ENCODE data around the gene STK11IP.
A peak's percentile ranks its signal among the peaks of the same experiment; 100 is the strongest.

The STK11IP gene

GRCh38 chr2:219565130-219566080 lies 32.3 kb upstream of the STK11IP start:
- no peak for TF ChIP-seq CTCF (conservative IDR thresholded peaks at IDR 0.05; ENCODE audit: low read length)
- no peak for DNase-seq (ENCODE audit: low read depth)
- no peak overlapping the region for H3K4me3 ChIP-seq (ENCODE audit: low read length)

DNA sequence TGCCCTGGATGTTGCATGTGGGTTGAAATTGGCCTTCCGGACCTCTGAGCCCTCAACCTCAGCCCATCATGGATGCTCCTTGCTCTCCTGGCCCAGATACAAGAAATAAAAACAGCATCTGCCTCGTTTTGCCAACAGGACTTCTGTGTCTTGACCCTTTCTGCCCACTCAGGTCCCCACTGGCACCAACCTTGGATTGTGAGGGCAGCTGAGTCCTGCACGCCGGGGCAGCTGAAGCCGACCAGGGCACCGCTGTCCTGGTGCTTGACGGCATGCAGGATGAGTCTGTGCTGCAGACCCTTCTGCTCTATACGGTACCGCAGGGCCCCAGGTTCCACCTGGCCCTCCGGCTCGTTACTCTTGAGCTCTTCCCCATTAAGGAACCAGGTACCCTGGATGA lies 31.0 kb upstream of the STK11IP start:
- no peak for DNase-seq (ENCODE audit: low read depth)
- H3K4me3 ChIP-seq (ENCODE audit: low read length) = no peak overlapping the region
- no peak for TF ChIP-seq CTCF (conservative IDR thresholded peaks at IDR 0.05; ENCODE audit: low read length)

DNA sequence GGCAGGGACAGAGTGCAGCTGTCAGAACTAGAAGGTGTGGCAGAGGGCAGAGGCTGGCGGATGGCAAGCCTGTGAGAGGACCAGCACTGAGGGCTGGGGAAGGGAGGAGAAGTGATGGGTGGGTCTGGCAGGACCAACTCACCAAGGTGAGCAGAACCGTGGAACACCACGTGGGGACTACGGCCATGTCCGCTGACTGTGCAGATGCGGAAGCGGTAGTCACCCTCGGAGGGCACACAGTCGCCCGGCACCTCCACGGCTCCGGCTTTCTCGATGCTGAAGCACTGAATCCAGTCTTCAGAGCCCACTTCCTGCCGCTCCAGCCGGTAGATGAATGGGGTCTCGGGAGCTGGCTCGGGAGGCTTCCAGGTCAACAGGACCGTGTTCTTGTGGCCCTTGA lies 30.5 kb upstream of the STK11IP start:
- H3K4me3 ChIP-seq (ENCODE audit: low read length) = no peak overlapping the region
- no peak for TF ChIP-seq CTCF (conservative IDR thresholded peaks at IDR 0.05; ENCODE audit: low read length)
- no peak for DNase-seq (ENCODE audit: low read depth)

DNA sequence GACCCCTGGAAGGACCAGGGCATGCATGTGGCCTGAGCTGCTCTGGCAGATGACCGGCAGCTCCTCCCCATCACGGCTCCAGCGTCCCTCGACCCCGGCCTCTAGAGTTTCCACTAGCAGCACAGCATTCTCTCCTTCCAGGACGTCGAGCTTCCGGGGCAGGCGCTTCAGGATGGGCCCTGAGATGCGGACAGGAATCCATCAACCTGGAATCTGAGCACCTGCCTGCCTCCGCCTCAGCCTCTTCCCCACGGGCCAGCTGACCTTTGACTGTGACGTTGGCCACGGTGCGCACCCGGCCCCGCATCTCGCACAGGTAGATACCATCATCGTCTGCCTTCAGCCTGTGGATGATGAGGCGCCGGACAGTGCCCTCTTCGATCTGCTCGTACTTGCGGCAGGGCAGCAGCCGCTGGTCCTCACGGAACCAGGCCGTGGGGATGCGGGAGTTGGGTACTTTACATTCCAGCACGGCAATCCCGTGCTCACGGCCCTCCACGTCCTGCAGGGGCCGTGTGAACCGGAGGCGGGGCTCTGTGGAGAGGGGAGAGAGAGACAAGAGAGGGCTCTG lies 29.8 kb upstream of the STK11IP start:
- no peak for DNase-seq (ENCODE audit: low read depth)

DNA sequence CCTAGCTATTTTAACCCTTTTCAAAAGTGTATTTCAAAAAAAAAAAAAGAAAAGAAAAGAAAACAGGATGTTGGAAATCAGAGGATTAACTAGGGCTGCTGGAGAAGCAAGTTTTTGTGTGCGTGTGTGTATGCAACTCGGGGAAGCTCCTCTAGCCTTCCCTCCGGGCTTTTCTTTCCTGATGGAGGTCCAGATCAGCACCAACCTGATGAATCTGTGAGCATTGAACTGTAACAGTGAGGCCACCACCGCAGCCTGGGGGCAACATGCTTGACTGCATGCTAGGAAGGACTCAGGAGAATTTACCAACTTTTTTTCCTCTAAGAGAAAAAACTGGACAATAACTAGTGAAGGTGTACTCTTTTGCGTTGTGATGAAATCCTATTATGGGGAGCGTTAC lies 28.6 kb upstream of the STK11IP start:
- no peak for DNase-seq (ENCODE audit: low read depth)
- no peak overlapping the region for H3K4me3 ChIP-seq (ENCODE audit: low read length)
- no peak for TF ChIP-seq CTCF (conservative IDR thresholded peaks at IDR 0.05; ENCODE audit: low read length)

More for the DNA sequence above, 29.8 kb upstream of the STK11IP start:
- TF ChIP-seq CTCF (conservative IDR thresholded peaks at IDR 0.05; ENCODE audit: low read length) = no peak
- H3K4me3 ChIP-seq (ENCODE audit: low read length) = no peak overlapping the region

DNA sequence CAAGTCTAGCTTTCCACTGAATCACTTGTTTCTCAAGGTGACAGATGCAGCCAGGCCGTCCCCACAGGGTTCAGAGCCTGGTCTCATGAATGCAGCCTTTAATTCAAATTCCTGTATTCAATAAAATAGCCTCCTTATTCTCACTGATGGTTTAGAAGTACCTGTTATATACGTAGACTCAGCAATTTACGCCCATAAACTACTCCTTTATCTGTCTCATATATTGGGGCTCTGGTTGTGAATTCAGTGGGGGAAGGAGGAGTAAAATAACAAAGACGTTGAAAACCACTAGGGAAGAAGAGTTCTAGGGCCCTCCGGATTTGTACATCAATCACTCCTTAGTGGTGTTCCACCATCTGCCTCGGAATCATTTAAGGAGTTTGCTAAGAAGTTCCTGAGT lies 28.0 kb upstream of the STK11IP start:
- H3K4me3 ChIP-seq (ENCODE audit: low read length) = peak overlapping the region; percentile 68
- no peak for TF ChIP-seq CTCF (conservative IDR thresholded peaks at IDR 0.05; ENCODE audit: low read length)
- no peak for DNase-seq (ENCODE audit: low read depth)
